BJ (cell line): ENCODE data around the gene CRTAC1. TPM values are rescaled to one million over a fixed set of nuclear protein-coding genes. Genes with fewer than 3 reads are reported as not detected.

Source experiments
- CTCF ChIA-PET: fragments of 350-600 bp; formaldehyde crosslinking; extraction: SDS; loops from one replicate; lab custom pipeline; 2021; ENCODE audit warnings: antibody characterized with exemption, inconsistent platforms; lab: Yijun Ruan, JAX
- POLR2A ChIA-PET: fragments of 300-600 bp; sonication (Branson Sonifier 250); formaldehyde crosslinking; extraction: SDS; loops from one replicate; lab custom pipeline; 2021; ENCODE audit warnings: antibody characterized with exemption; lab: Charles Lee
- DNase-seq: peaks from one replicate; pipeline ENCODE4 v3.0.0-alpha.2; 2011; ENCODE audit warnings: low read depth
- H3K27me3 ChIP-seq: 2 replicates; pipeline ENCODE4 v1.6.0; 2011; ENCODE audit warnings: low read length; ENCODE audit not compliant: control insufficient read depth, insufficient read depth
- H3K36me3 ChIP-seq: 2 replicates; pipeline ENCODE4 v1.5.1; 2011; ENCODE audit warnings: low read length; ENCODE audit not compliant: control insufficient read depth, insufficient read depth
- H3K4me3 ChIP-seq: 2 replicates; pipeline ENCODE4 v1.5.1; 2011; ENCODE audit warnings: low read depth, mild to moderate bottlenecking, control low read depth, low read length
- CTCF ChIP-seq: IDR thresholded peaks from 2 replicates; pipeline ENCODE4 v1.5.1; 2011; ENCODE audit warnings: low read depth, mild to moderate bottlenecking, control low read depth, inconsistent platforms, low read length, moderate library complexity; ENCODE audit not compliant: insufficient read depth
- polyA plus RNA-seq: library from polyadenylated mRNA; depleted of rRNA; stranded (reverse); fragments of >200 nt; gene quantifications from 2 replicates; pipeline ENCODE4 v1.2.3, GENCODE V29; 2011

CRTAC1 gene
- polyA plus RNA-seq, 1 experiment: not detected

DNA sequence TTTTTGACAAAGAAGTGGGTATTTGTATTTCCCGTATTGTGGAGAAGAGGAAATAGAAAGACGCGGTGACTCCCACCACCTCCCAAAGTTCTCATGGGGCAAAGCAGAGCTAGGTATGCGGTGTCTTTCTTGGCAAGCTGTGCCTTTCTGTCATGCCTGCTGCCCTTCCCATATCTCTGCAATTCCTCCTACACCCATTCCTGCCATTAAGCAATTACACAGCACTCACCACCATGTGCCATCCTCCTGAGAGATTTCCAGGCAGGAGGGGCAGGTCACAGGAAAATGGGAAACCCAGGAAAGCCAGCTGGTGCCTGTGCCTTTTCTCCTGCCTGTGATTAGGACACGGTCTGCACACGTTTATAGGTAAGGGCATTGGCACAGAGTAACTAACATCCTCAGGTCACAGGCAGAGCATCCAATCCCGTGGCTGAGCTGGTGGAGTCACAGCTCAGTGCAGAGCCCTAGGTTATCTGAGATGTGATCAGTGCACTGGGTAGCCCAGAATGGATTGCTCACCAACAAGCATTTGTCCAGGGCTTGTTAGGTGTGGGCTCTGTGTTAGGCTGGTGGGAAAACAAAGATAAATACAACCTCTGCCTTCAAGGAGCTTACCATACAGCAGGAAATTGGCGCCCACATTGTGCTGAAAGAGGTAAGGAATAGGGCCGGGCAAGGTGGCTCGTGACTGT is 9.4 kb upstream of the CRTAC1 start:
- Histone ChIP-seq H3K4me3 (no peak overlapping the region), H3K27me3 (peaks cover 13% of the 10 kb centered on the region), H3K36me3 (no peaks in the 10 kb centered on the region)
- POLR2A ChIA-PET: no interaction called here
- CTCF ChIA-PET: interaction anchor here (0.5 to 4.9 kb wide), 5 partner anchors 11 to 277 kb away, joined by 5 to 70 read pairs (median 20); no protein-coding TSS in a partner anchor
- DNase-seq: no peak
- no peak for TF ChIP-seq CTCF

- no peak for TF ChIP-seq CTCF
- DNase-seq: no peak
- Histone ChIP-seq H3K4me3 (no peak overlapping the region), H3K36me3 (no peaks in the 10 kb centered on the region), H3K27me3 (peaks cover 12% of the 10 kb centered on the region)
- POLR2A ChIA-PET: no interaction called here
- CTCF ChIA-PET: interaction anchor here (1.0 to 3.2 kb wide), 5 partner anchors 8 to 124 kb away, joined by 3 to 11 read pairs (median 7); no protein-coding TSS in a partner anchor
These were observed 7.9 kb upstream of the CRTAC1 start for GRCh38 chr10:98038288-98038687.

- DNase-seq: no peak
- Histone ChIP-seq H3K36me3 (no peaks in the 10 kb centered on the region), H3K4me3 (no peak overlapping the region), H3K27me3 (peaks cover 28% of the 10 kb centered on the region)
- CTCF ChIA-PET: interaction anchor here (1.1 to 3.2 kb wide), 2 partner anchors 10 to 121 kb away, joined by 5 to 11 read pairs; no protein-coding TSS in a partner anchor
- POLR2A ChIA-PET: no interaction called here
- no peak for TF ChIP-seq CTCF
These were observed 5.2 kb upstream of the CRTAC1 start for GRCh38 chr10:98035599-98035998.

GRCh38 chr10:98033515-98033914 is 3.1 kb upstream of the CRTAC1 start:
- H3K27me3 ChIP-seq: peaks cover 41% of the 10 kb centered on the region
- H3K4me3 ChIP-seq: no peak overlapping the region
- no peak for TF ChIP-seq CTCF
- ChIA-PET CTCF (interaction anchor here (0.6 to 3.1 kb wide), 3 partner anchors 12 to 1214 kb away, joined by 3 to 12 read pairs (median 3); no protein-coding TSS in a partner anchor), POLR2A (no interaction called here)
- no peaks in the 10 kb centered on the region for H3K36me3 ChIP-seq
- DNase-seq: no peak

GRCh38 chr10:98031440-98031839 is 1.0 kb upstream of the CRTAC1 start:
- POLR2A ChIA-PET: no interaction called here
- CTCF ChIA-PET: interaction anchor here (0.7 to 3.1 kb wide), 5 partner anchors 10 to 239 kb away, joined by 3 to 12 read pairs (median 6); no protein-coding TSS in a partner anchor
- H3K4me3 ChIP-seq: no peak overlapping the region
- no peak for TF ChIP-seq CTCF
- no peak for DNase-seq
- H3K36me3 ChIP-seq: no peaks in the 10 kb centered on the region
- H3K27me3 ChIP-seq: peaks cover 39% of the 10 kb centered on the region
